Heart left ventricle (tissue), 13 donors: ENCODE data around the gene UTY.

Experiments
- POLR2A ChIP-seq, 2 donors: fragments of 450-650 bp; IDR thresholded peaks; one replicate each; pipeline ENCODE4 v1.6.1; 2017; ENCODE audit warnings: antibody characterized with exemption in 2 of 2, mild to moderate bottlenecking in 2 of 2, moderate library complexity in 2 of 2
- TF ChIP-seq, protein P1 (sequence below), 12 donors: fragments of 200-600 bp; sonication (generic) in 4 of 12; IDR thresholded peaks; one replicate each; pipeline versions ENCODE4 v1.5.0 to v1.8.0; 2018 to 2022; ENCODE audit warnings: antibody characterized with exemption in 12 of 12, mild to moderate bottlenecking in 5 of 12
- donor health status: ischemic (EF 13 %, LVEDD 7.1; RV severe dilation, severe dysfunction).
- donor health status: DM: no; HTN: yes; CAD: no.
- donor health status: DM: no; HTN: no; CAD: no.
- donor health status: ischemic (EF 25% LVEDD 6.9; RV normal size, moderate dysfunction).
- donor health status: ischemic (EF 25% LVEDD 5.7; RV mildly dilated, moderate dysfunction).
- donor health status: ischemic (EF 35%, LVEDD 5.7; RV mildly dilated, moderate dysfunction).
- donor health status: nonischemic (EF 11% LVEDD 7.7; RV severe dilation, severe dysfunction).
- donor health status: DM: yes; HTN: yes; CAD: no.
- donor health status: PGD.
- donor health status: ischemic (EF 29% LVEDD 5.4; RV normal size, mild dysfunction).
- donor health status: nonischemic (EF 23%, LVEDD 6.1; RV moderate dilation, normal function).

DNA sequence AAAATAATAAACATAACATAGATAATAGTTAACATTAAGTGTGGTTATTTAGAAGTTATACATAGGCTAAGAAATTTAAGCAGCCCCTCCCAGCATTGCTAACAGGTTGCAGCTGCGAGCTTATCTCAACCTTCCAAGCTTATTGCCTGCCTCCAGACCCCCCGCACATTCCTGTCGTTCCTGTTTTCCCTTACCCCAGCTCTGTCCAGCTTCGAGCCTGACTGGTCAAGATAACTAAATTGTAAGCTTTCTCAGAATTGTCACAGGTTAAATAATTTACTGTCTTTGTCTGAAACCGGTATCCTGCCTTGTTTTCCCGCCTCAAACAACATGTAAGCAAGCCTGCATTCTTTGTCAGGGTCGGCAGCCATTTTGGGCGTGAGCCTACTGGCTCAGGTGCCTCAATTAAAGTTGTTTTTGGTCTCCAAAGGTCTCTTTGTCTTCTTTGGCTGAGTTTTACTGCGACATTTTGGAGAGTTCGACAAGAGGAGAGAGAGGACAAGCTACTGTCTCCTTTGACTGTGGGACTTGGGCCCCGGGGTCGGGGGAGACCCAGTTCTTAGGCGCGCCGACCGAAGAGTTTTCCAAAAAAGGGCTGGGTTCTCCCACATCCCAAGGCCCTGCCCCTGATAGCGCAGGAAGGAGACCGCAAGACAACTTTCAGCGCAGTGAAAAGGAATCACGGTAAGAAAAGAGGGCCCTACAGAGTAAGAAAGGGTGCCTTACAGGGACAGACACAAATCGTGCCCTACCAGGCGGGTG is 44.4 kb downstream of the UTY start:
- TF ChIP-seq POLR2A (IDR thresholded peaks at IDR 0.05), result no peak
- TF ChIP-seq, protein P1, sequence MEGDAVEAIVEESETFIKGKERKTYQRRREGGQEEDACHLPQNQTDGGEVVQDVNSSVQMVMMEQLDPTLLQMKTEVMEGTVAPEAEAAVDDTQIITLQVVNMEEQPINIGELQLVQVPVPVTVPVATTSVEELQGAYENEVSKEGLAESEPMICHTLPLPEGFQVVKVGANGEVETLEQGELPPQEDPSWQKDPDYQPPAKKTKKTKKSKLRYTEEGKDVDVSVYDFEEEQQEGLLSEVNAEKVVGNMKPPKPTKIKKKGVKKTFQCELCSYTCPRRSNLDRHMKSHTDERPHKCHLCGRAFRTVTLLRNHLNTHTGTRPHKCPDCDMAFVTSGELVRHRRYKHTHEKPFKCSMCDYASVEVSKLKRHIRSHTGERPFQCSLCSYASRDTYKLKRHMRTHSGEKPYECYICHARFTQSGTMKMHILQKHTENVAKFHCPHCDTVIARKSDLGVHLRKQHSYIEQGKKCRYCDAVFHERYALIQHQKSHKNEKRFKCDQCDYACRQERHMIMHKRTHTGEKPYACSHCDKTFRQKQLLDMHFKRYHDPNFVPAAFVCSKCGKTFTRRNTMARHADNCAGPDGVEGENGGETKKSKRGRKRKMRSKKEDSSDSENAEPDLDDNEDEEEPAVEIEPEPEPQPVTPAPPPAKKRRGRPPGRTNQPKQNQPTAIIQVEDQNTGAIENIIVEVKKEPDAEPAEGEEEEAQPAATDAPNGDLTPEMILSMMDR (IDR thresholded peaks at IDR 0.05), result no peak
